H1 (cell line): ENCODE results near the gene AMHR2.
A peak's percentile ranks its signal among the peaks of the same experiment; 100 is the strongest.

Experiments used
- CBX5 ChIP-seq: fragments of 300-800, 300-1000 bp; sonication (generic); IDR thresholded peaks from 2 replicates; pipeline ENCODE4 v1.7.1; 2016; ENCODE audit warnings: antibody characterized with exemption, low read length, low read depth
- CREB1 ChIP-seq: IDR thresholded peaks from 2 replicates; pipeline ENCODE4 v1.6.1; 2012; ENCODE audit warnings: inconsistent platforms
- CTCF ChIP-seq, 3 experiments: IDR thresholded peaks; 1 replicate in 2 of 3; 2 replicates in 1 of 3; pipeline versions ENCODE4 v1.5.1 to v1.6.1; 2011; ENCODE audit warnings: low read length in 3 of 3, mild to moderate bottlenecking in 3 of 3, inconsistent platforms in 2 of 3, low read depth in 1 of 3, moderate library complexity in 1 of 3; ENCODE audit not compliant: insufficient read depth in 1 of 3; ENCODE audit errors: control extremely low read depth in 1 of 3
- EZH2 ChIP-seq: fragments of 200-600 bp; sonication (generic); IDR thresholded peaks from 2 replicates; pipeline ENCODE4 v1.7.1; 2012; ENCODE audit warnings: low read depth, mild to moderate bottlenecking, moderate library complexity, low read length, inconsistent platforms; ENCODE audit not compliant: severe bottlenecking
- MAX ChIP-seq: IDR thresholded peaks from 2 replicates; pipeline ENCODE4 v1.6.1; 2012; ENCODE audit warnings: inconsistent platforms
- POLR2AphosphoS5 ChIP-seq: IDR thresholded peaks from 2 replicates; pipeline ENCODE4 v1.6.1; 2011; ENCODE audit warnings: low read depth, low read length
- TAF1 ChIP-seq: IDR thresholded peaks from 2 replicates; pipeline ENCODE4 v1.6.1; 2011; ENCODE audit warnings: mild to moderate bottlenecking, low read depth, low read length
- TEAD4 ChIP-seq: IDR thresholded peaks from 2 replicates; pipeline ENCODE4 v1.6.1; 2012; ENCODE audit warnings: low read depth, low read length, inconsistent platforms, mixed read lengths
- TF ChIP-seq, protein P1 (sequence below): IDR thresholded peaks from 2 replicates; pipeline ENCODE4 v1.6.1; 2012; ENCODE audit warnings: inconsistent platforms

DNA sequence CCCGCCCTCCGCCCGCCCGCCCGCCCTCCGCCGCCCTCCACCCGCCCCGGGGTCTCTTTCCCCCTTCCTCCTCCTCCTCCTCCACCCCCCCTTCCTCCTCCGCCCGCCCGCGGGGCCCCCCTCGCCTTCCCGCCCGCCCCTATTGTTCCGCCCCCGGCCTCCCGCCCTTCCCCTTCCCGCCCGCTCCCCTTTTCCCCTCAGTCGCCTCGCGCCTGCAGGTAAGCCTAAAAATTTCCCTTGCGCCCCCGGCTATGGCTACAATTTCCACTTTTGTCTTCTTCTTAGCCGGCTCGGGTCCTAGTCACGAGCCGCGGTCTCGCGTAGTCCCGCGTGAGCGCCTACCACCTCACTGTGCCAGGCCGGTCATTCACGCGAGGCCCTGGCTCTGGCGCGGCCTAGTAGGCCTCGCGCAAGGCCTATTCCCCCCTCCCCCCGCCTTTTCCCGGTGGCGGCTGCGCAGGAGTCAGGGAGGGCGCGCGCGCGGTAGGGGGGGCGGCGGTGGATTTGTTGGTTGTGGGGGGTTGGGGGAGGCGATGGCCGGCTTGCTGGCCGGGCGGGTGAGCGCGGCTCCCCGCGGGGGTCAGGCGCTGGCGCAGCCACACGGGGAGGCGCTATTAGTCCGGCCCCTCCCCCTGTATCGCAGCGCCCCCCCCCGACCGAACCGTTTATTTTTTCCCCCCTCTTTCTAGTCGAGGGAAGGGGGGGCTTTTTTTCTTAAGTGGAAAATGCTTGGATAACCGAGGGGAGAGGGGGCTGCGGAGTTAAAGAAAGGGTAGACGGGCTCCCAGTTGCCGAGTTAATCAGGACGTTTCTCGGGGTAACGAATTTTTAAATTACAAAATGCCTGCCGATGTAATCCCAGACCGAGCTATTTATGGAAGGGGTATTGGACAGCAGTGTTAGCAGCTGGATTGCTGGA lies 28.8 kb downstream of the AMHR2 start:
- TF ChIP-seq CTCF (IDR thresholded peaks at IDR 0.05; ENCODE audit: control extremely low read depth in 1 of 3, insufficient read depth in 1 of 3, low read depth in 1 of 3, low read length in 3 of 3) (peak in 1 of 3 experiments; percentile 33; a peak in 1 of 4 replicates), POLR2AphosphoS5 (peak; percentile 77), EZH2 (no peak), CBX5 (no peak), TEAD4 (no peak), CREB1 (peak; percentile 71), TAF1 (peak; percentile 70), MAX (peak; percentile 66)
- TF ChIP-seq, protein P1, sequence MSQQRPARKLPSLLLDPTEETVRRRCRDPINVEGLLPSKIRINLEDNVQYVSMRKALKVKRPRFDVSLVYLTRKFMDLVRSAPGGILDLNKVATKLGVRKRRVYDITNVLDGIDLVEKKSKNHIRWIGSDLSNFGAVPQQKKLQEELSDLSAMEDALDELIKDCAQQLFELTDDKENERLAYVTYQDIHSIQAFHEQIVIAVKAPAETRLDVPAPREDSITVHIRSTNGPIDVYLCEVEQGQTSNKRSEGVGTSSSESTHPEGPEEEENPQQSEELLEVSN: no peak
